ENCODE data around the gene TMBIM4. TPM values are rescaled to one million over a fixed set of nuclear protein-coding genes. Genes with fewer than 3 reads are reported as not detected.
A peak's percentile ranks its signal among the peaks of the same experiment; 100 is the strongest.

TMBIM4 gene
- total and polyA plus RNA-seq, 10 of the 15 experiments (the other 5 are each of a cell fraction or from before 2014, with no cell fraction given): 38.8 to 341 (median 82.8) TPM

DNA sequence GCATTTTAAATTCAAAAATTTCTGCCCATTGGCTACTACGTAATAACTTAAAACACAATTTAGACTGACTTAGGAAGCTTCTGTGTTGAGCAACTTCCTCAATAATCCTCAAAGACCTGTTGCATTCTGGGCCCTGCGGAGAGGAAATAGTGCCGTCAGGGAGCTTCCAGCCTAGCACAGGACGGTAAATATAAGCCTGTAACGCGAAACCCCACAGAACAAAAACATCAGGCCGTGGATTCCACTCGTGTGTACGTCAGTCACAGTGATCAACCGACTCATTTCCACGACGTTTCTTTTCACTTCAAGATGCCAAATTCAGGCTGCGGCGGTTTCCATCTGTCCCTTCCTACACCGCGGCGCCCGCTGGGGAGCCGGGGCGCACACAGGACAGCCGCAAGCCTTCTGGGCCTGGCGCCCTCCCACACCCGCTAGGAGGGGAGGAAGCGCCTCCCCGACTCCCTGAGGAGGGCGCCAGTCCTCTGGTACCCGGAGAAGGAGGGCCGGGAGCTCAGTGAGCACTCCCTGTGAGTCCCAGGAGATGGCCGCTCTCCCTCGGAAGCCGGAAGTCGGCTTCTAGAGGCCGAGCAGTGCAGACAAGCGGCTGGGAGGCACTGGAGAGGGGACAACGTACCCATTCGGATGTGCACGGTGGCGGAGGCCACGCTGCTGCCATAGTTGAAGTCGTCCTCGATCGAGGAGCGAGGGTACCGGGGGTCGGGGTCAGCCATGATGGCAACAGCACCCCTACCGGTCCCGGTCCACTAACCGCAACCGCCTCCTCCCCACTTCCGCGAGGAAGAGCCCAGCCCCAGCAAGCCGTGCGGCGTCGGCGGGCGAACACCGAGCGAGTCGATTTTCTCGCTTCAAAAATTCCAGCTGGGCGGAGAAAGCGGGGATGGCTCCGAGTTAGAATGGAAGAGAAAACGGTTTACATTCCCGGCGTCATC lies at the start of gene TMBIM4 (continued):
- TF ChIP-seq, protein P1, sequence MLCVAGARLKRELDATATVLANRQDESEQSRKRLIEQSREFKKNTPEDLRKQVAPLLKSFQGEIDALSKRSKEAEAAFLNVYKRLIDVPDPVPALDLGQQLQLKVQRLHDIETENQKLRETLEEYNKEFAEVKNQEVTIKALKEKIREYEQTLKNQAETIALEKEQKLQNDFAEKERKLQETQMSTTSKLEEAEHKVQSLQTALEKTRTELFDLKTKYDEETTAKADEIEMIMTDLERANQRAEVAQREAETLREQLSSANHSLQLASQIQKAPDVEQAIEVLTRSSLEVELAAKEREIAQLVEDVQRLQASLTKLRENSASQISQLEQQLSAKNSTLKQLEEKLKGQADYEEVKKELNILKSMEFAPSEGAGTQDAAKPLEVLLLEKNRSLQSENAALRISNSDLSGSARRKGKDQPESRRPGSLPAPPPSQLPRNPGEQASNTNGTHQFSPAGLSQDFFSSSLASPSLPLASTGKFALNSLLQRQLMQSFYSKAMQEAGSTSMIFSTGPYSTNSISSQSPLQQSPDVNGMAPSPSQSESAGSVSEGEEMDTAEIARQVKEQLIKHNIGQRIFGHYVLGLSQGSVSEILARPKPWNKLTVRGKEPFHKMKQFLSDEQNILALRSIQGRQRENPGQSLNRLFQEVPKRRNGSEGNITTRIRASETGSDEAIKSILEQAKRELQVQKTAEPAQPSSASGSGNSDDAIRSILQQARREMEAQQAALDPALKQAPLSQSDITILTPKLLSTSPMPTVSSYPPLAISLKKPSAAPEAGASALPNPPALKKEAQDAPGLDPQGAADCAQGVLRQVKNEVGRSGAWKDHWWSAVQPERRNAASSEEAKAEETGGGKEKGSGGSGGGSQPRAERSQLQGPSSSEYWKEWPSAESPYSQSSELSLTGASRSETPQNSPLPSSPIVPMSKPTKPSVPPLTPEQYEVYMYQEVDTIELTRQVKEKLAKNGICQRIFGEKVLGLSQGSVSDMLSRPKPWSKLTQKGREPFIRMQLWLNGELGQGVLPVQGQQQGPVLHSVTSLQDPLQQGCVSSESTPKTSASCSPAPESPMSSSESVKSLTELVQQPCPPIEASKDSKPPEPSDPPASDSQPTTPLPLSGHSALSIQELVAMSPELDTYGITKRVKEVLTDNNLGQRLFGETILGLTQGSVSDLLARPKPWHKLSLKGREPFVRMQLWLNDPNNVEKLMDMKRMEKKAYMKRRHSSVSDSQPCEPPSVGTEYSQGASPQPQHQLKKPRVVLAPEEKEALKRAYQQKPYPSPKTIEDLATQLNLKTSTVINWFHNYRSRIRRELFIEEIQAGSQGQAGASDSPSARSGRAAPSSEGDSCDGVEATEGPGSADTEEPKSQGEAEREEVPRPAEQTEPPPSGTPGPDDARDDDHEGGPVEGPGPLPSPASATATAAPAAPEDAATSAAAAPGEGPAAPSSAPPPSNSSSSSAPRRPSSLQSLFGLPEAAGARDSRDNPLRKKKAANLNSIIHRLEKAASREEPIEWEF (IDR thresholded peaks at IDR 0.05; ENCODE audit: insufficient replicate concordance, low read depth, low read length): peak; percentile 73
- TF ChIP-seq FOXK2 (IDR thresholded peaks at IDR 0.05) (peak; percentile 62; the same call in 1 of the 2 replicates), CREB1 (IDR thresholded peaks at IDR 0.05; ENCODE audit: low read depth) (peak; percentile 84), FOXM1 (IDR thresholded peaks at IDR 0.05; ENCODE audit: low read depth, low read length) (0 out of 2 replicates have a peak, but pooled peaks have one; percentile 44), CREM (IDR thresholded peaks at IDR 0.05; ENCODE audit: low read depth) (peak; percentile 82), GATAD2B (conservative IDR thresholded peaks at IDR 0.05; ENCODE audit: low read depth) (peak; percentile 98), MXI1 (IDR thresholded peaks at IDR 0.05; ENCODE audit: low read depth, low read length) (0 out of 2 replicates have a peak, but pooled peaks have one; percentile 33), HSF1 (IDR thresholded peaks at IDR 0.05; ENCODE audit: low read depth, low read length) (no peak), YBX1 (IDR thresholded peaks at IDR 0.05) (no peak), BCL11A (IDR thresholded peaks at IDR 0.05; ENCODE audit: low read depth, low read length) (peak; percentile 56; the same call in 1 of the 2 replicates), TCF7 (IDR thresholded peaks at IDR 0.05; ENCODE audit: borderline replicate concordance) (no peak), ZNF687 (IDR thresholded peaks at IDR 0.05) (peak; percentile 46), PKNOX1 (IDR thresholded peaks at IDR 0.05) (peak; percentile 59), NFYA (IDR thresholded peaks at IDR 0.05; ENCODE audit: borderline replicate concordance, low read depth, low read length) (no peak)

All from GM12878 (cell line).